ENCODE measurements around the gene RAB11FIP4.

Gene RAB11FIP4

DNA sequence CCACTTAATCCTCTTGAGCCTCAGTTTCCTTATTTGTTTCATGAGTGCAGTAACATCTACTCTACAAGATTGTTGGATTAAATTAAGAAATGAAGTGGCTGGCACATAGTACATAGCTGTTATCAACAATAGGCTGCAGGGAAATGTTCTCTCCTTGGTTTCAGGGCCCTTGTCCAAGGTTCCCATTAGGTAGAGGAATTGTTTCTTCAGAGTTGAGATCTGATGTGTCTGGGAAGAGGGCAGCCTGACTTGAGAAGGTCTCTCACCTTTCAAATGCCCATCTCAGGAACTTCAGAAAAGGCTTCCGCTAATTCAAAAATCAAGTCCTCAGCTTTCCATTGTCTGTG lies 87.6 kb downstream of the RAB11FIP4 start:
- TF ChIP-seq, protein P1, sequence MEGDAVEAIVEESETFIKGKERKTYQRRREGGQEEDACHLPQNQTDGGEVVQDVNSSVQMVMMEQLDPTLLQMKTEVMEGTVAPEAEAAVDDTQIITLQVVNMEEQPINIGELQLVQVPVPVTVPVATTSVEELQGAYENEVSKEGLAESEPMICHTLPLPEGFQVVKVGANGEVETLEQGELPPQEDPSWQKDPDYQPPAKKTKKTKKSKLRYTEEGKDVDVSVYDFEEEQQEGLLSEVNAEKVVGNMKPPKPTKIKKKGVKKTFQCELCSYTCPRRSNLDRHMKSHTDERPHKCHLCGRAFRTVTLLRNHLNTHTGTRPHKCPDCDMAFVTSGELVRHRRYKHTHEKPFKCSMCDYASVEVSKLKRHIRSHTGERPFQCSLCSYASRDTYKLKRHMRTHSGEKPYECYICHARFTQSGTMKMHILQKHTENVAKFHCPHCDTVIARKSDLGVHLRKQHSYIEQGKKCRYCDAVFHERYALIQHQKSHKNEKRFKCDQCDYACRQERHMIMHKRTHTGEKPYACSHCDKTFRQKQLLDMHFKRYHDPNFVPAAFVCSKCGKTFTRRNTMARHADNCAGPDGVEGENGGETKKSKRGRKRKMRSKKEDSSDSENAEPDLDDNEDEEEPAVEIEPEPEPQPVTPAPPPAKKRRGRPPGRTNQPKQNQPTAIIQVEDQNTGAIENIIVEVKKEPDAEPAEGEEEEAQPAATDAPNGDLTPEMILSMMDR (IDR thresholded peaks at IDR 0.05; ENCODE audit: insufficient read depth, low read depth, low read length, missing control alignments) = no peak
- no peak for DNase-seq (ENCODE audit: low read depth)
- H3K4me3 ChIP-seq (ENCODE audit: low read length) = no peak overlapping the region

DNA sequence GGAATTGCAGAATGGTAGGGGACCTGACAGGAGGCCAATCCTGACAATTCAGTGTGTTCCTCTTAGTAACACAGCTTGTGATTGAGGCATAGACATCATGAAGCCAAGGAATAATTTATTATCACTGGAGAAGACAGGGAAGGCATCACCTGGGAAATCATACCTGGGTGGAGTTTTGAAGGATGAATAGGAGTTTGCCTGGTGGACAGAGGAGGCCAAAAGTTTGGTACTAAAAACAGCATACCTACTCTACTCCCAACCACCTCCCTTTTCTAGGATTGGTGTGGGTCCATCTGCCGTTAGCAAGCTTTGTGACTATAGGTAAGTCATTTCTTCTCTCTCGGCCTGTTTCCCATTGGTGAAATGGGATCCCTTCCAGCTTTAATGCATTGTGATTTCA lies 88.0 kb downstream of the RAB11FIP4 start:
- TF ChIP-seq, protein P1 (IDR thresholded peaks at IDR 0.05; ENCODE audit: insufficient read depth, low read depth, low read length, missing control alignments) = no peak
- no peak for DNase-seq (ENCODE audit: low read depth)
- H3K4me3 ChIP-seq (ENCODE audit: low read length) = no peak overlapping the region

GRCh38 chr17:31480067-31480466 lies 88.6 kb downstream of the RAB11FIP4 start:
- H3K4me3 ChIP-seq (ENCODE audit: low read length) = no peak overlapping the region
- TF ChIP-seq, protein P1 (IDR thresholded peaks at IDR 0.05; ENCODE audit: insufficient read depth, low read depth, low read length, missing control alignments) = no peak
- DNase-seq (ENCODE audit: low read depth) = no peak

- no peak for DNase-seq (ENCODE audit: low read depth)
- TF ChIP-seq, protein P1 (IDR thresholded peaks at IDR 0.05; ENCODE audit: insufficient read depth, low read depth, low read length, missing control alignments) = no peak
- H3K4me3 ChIP-seq (ENCODE audit: low read length) = no peak overlapping the region
Measured at GRCh38 chr17:31480904-31481782, 89.7 kb downstream of the RAB11FIP4 start.

GRCh38 chr17:31481783-31482081 lies 90.3 kb downstream of the RAB11FIP4 start:
- no peak overlapping the region for H3K4me3 ChIP-seq (ENCODE audit: low read length)
- DNase-seq (ENCODE audit: low read depth) = peak; percentile 55
- TF ChIP-seq, protein P1 (IDR thresholded peaks at IDR 0.05; ENCODE audit: insufficient read depth, low read depth, low read length, missing control alignments) = no peak

DNA sequence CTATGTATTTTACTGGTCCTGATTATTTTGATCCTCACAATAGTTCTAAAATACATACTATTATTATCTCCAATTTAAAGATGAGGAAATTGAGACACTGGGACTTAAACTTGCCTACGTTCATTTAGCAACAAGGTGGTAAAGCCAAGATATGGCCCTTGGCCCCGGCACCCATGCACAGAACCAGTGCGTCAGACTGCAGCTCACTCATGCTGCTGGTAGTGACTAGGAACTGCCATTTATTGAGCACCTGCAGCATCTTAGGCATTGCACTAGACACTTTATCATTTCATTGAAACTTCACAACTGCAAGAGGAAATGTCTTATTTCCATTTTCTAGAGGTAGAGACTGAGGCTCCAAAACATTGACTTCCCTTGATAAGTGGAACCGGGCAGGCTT lies 93.3 kb downstream of the RAB11FIP4 start:
- TF ChIP-seq, protein P1 (IDR thresholded peaks at IDR 0.05; ENCODE audit: insufficient read depth, low read depth, low read length, missing control alignments) = no peak
- no peak overlapping the region for H3K4me3 ChIP-seq (ENCODE audit: low read length)
- DNase-seq (ENCODE audit: low read depth) = no peak
